Bone marrow (tissue), 2 donors: ENCODE data around the gene ING2.
"Not testable (repeated sequence)": the region's sequence is repeated elsewhere in the genome, so short reads cannot be mapped to it uniquely, and the experiment has no call there.

Experiments used
- DNase-seq, 2 donors: peaks; one replicate each; lab custom pipeline; 2025; lab: John Stamatoyannopoulos, UW

ING2 gene

GRCh38 chr4:183504930-183505610 lies at the start of gene ING2:
Gene ING2 (plus strand): TSS chr4:183505058. CDS start chr4:183505196, 138 bp downstream.
- peak in 1 of 2 donors; percentile 86 for DNase-seq

- DNase-seq, result peak in 1 of 2 donors; percentile 60
Measured at GRCh38 chr4:183455431-183456195, 49.2 kb upstream of the ING2 start.

GRCh38 chr4:183458005-183458404 lies 46.9 kb upstream of the ING2 start:
- no peak for DNase-seq

- not testable (repeated sequence) for DNase-seq
Measured at GRCh38 chr4:183463903-183464619, 40.8 kb upstream of the ING2 start.

- DNase-seq, result not testable (repeated sequence)
Measured at GRCh38 chr4:183465879-183466278, 39.0 kb upstream of the ING2 start.

- no peak for DNase-seq
Measured at GRCh38 chr4:183467246-183467645, 37.6 kb upstream of the ING2 start.

- no peak for DNase-seq
Measured at GRCh38 chr4:183468210-183469095, 36.4 kb upstream of the ING2 start.

- no peak for DNase-seq
Measured at GRCh38 chr4:183469285-183469684, 35.6 kb upstream of the ING2 start.

- no peak for DNase-seq
Measured at GRCh38 chr4:183469936-183470335, 34.9 kb upstream of the ING2 start.

GRCh38 chr4:183470821-183471220 lies 34.0 kb upstream of the ING2 start:
- DNase-seq, result no peak

- DNase-seq, result peak; percentile 31 to 47
Measured at GRCh38 chr4:183471946-183472708, 32.7 kb upstream of the ING2 start.

GRCh38 chr4:183478123-183478522 lies 26.7 kb upstream of the ING2 start:
- DNase-seq, result no peak

- DNase-seq, result no peak
Measured at GRCh38 chr4:183478926-183479325, 25.9 kb upstream of the ING2 start.

GRCh38 chr4:183482515-183483095 lies 22.3 kb upstream of the ING2 start:
- not testable (repeated sequence) for DNase-seq

- DNase-seq, result no peak
Measured at GRCh38 chr4:183483997-183484396, 20.9 kb upstream of the ING2 start.

- no peak for DNase-seq
Measured at GRCh38 chr4:183485411-183486160, 19.3 kb upstream of the ING2 start.

GRCh38 chr4:183492791-183493222 lies 12.1 kb upstream of the ING2 start:
- no peak for DNase-seq

GRCh38 chr4:183493246-183493645 lies 11.6 kb upstream of the ING2 start:
- no peak for DNase-seq

GRCh38 chr4:183495184-183495583 lies 9.7 kb upstream of the ING2 start:
- DNase-seq, result no peak

GRCh38 chr4:183499389-183499788 lies 5.5 kb upstream of the ING2 start:
- no peak for DNase-seq
